DND-41 (cell line): Measurements from ENCODE around the gene MGAT5B.

ENCODE experiments used
- ATAC-seq: fragments of 200-7000 bp; cut with Tn5 transposase; 3 replicates; pipeline ENCODE4 v1.9.1; 2021; ENCODE audit warnings: low read depth; ENCODE audit not compliant: insufficient read depth
- DNase-seq: peaks from one replicate; pipeline ENCODE4 v3.0.0-alpha.2; 2020
- H2AFZ ChIP-seq: 2 replicates; pipeline ENCODE4 v1.6.0; 2012; ENCODE audit warnings: low read depth, low read length
- H3K27ac ChIP-seq: 2 replicates; pipeline ENCODE4 v1.5.1; 2012; ENCODE audit warnings: low read length, inconsistent platforms
- H3K27me3 ChIP-seq: fragments of 200-600 bp; sonication (generic); 2 replicates; pipeline ENCODE4 v1.6.0; 2012; ENCODE audit warnings: low read length, mild to moderate bottlenecking, inconsistent platforms; ENCODE audit not compliant: insufficient read depth, poor library complexity
- H3K36me3 ChIP-seq: 2 replicates; pipeline ENCODE4 v1.5.1; 2012; ENCODE audit warnings: low read length, inconsistent platforms; ENCODE audit not compliant: insufficient read depth
- H3K4me1 ChIP-seq: 2 replicates; pipeline ENCODE4 v1.5.1; 2012; ENCODE audit warnings: mild to moderate bottlenecking, low read length; ENCODE audit not compliant: insufficient read depth
- H3K4me2 ChIP-seq: 2 replicates; pipeline ENCODE4 v1.6.0; 2012; ENCODE audit warnings: mild to moderate bottlenecking, moderate library complexity, low read length, inconsistent platforms; ENCODE audit not compliant: insufficient read depth
- H3K4me3 ChIP-seq, 2 experiments: fragments of 200-600 bp in 1 of 2; shearing (Covaris generic) in 1 of 2; 2 replicates each; pipeline ENCODE4 v1.5.1; 2012 to 2016; ENCODE audit warnings: inconsistent platforms in 2 of 2, low read length in 2 of 2, mild to moderate bottlenecking in 2 of 2, low read depth in 1 of 2, moderate library complexity in 1 of 2
- H3K79me2 ChIP-seq: 2 replicates; pipeline ENCODE4 v1.6.0; 2012; ENCODE audit warnings: low read length, inconsistent platforms; ENCODE audit not compliant: insufficient read depth
- H3K9ac ChIP-seq: 2 replicates; pipeline ENCODE4 v1.6.0; 2012; ENCODE audit warnings: low read depth, mild to moderate bottlenecking, inconsistent platforms, low read length, moderate library complexity
- H3K9me3 ChIP-seq: 2 replicates; pipeline ENCODE4 v1.5.1; 2012; ENCODE audit warnings: low read length, moderate library complexity, mild to moderate bottlenecking, inconsistent platforms; ENCODE audit not compliant: insufficient read depth, severe bottlenecking
- H4K20me1 ChIP-seq: 2 replicates; pipeline ENCODE4 v1.6.0; 2012; ENCODE audit warnings: low read length; ENCODE audit not compliant: insufficient read depth
- EZH2 ChIP-seq: IDR thresholded peaks from 3 replicates; pipeline ENCODE4 v1.6.1; 2012; ENCODE audit warnings: borderline replicate concordance, low read depth, mild to moderate bottlenecking, moderate library complexity, low read length, inconsistent platforms; ENCODE audit not compliant: severe bottlenecking
- TF ChIP-seq, protein P1 (sequence below): IDR thresholded peaks from 2 replicates; pipeline ENCODE4 v1.5.1; 2012; ENCODE audit warnings: borderline replicate concordance, low read length, moderate library complexity, mild to moderate bottlenecking; ENCODE audit not compliant: poor library complexity, severe bottlenecking; ENCODE audit errors: extremely low read depth

Gene MGAT5B

DNA sequence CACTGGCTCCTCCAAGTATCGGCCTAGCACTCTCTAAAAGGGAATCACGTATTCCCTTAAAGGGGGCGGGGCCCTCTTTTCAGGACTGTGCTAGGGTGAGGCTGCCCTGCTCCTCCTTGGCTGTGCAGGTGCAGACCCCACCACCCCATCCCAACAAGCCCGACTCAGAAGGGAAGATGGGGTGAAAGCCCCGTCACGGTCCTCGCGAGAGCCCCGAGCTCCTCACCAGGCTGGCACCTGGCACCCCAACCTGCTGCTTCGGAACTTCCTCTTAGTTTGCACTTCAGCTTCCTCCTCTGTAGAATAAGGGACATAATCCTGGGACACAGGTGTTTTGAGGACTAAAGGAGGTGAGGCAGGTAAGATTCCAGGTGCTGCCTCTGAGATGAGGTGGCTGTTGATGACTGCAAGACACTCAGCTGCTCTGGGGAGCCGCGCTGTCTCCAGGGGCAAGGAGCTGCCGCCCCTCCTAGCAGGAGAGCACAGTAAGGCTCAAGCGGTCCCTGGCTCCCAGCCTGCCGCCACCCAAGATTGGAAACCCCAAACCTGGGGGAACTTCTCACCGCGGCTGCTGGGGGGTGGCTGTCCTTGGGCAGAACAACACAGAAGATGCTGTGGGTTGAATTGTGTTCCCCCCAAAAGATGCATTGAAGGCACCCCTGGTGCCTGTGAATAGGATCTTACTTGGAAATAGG is 88.8 kb downstream of the MGAT5B start:
- H3K9ac ChIP-seq, result no peak overlapping the region
- no peak overlapping the region for H3K4me3 ChIP-seq
- no peaks in the 10 kb centered on the region for H3K4me1 ChIP-seq
- ATAC-seq (no peak), DNase-seq (no peak)
- H3K79me2 ChIP-seq, result no peaks in the 10 kb centered on the region
- no peak overlapping the region for H2AFZ ChIP-seq
- TF ChIP-seq, protein P1, sequence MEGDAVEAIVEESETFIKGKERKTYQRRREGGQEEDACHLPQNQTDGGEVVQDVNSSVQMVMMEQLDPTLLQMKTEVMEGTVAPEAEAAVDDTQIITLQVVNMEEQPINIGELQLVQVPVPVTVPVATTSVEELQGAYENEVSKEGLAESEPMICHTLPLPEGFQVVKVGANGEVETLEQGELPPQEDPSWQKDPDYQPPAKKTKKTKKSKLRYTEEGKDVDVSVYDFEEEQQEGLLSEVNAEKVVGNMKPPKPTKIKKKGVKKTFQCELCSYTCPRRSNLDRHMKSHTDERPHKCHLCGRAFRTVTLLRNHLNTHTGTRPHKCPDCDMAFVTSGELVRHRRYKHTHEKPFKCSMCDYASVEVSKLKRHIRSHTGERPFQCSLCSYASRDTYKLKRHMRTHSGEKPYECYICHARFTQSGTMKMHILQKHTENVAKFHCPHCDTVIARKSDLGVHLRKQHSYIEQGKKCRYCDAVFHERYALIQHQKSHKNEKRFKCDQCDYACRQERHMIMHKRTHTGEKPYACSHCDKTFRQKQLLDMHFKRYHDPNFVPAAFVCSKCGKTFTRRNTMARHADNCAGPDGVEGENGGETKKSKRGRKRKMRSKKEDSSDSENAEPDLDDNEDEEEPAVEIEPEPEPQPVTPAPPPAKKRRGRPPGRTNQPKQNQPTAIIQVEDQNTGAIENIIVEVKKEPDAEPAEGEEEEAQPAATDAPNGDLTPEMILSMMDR, result no peak
- no peak for TF ChIP-seq EZH2
- H3K9me3 ChIP-seq, result no peaks in the 10 kb centered on the region
- no peak overlapping the region for H3K27ac ChIP-seq
- H3K4me2 ChIP-seq, result no peak overlapping the region
- no peaks in the 10 kb centered on the region for H3K36me3 ChIP-seq
- H3K27me3 ChIP-seq, result no peaks in the 10 kb centered on the region
- H4K20me1 ChIP-seq, result no peaks in the 10 kb centered on the region

DNA sequence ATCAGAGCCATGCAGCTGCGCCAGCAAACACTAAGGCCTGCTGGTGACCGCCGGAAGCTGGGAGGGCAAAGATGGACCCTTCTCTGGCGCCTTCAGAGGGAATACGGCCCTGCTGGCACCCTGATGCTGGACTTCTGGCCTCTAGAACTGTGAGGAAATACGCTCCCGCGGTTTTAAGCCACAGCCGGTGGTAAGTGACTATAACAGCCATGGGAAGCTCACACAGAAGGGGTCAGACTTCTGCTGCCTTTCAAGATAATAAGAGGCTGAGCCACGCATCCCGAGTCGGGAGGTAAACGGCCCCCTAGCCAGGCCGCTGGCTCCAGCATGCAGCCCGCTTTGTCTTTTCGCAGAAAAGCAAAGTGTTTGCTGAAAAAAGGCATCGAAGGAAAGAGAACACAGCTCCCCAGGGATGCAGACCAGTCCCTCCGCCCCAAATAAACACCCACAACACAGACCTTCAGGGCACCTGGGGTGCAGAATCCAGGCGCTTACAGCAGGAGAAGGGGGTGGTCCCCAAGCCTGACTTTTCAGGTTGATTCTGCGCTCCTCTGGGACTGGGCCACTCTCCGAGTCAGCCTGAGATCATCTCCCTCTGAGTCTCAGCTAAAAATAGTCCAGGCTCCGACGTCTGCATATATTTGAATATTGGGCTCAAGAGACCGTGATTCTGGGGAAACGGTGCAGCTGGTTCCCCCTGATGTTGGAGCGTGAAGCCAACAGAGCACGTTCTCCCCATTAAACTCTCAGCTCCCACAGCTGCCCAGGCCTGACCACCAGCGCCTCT is 89.7 kb downstream of the MGAT5B start:
- ATAC-seq, result no peak
- Histone ChIP-seq H3K27me3 (no peaks in the 10 kb centered on the region), H3K9me3 (no peaks in the 10 kb centered on the region), H3K4me2 (no peak overlapping the region), H3K27ac (no peak overlapping the region), H3K36me3 (no peaks in the 10 kb centered on the region), H2AFZ (no peak overlapping the region), H3K4me3 (no peak overlapping the region), H3K4me1 (no peaks in the 10 kb centered on the region), H3K79me2 (no peaks in the 10 kb centered on the region), H3K9ac (no peak overlapping the region), H4K20me1 (no peaks in the 10 kb centered on the region)
- no peak for DNase-seq
- no peak for TF ChIP-seq EZH2
- TF ChIP-seq, protein P1, result no peak

DNA sequence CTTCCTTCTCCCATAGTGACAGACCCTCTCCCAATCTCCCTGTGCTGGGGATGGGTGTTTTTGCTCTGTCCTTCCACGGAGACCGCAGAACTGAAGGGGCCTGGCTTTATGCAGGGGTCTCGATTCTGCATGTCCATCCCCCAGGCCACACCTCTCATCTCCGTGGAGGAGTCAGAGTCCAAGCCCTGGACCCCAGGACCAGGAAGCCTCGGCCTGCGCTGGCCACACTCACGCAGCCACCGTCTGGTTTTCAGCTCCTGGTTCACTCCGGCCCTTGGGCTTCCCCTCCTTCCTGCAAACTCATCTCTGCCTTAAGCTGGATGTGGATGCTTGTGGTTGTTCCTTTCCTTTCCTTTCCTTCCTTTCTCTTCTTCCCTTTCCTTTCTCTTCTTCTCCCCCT is 90.8 kb downstream of the MGAT5B start:
- H3K79me2 ChIP-seq, result no peaks in the 10 kb centered on the region
- no peak for ATAC-seq
- no peaks in the 10 kb centered on the region for H3K9me3 ChIP-seq
- no peak for DNase-seq
- H3K27me3 ChIP-seq, result no peaks in the 10 kb centered on the region
- H3K36me3 ChIP-seq, result no peaks in the 10 kb centered on the region
- no peak overlapping the region for H3K4me2 ChIP-seq
- no peak overlapping the region for H3K27ac ChIP-seq
- no peak overlapping the region for H3K4me3 ChIP-seq
- no peaks in the 10 kb centered on the region for H3K4me1 ChIP-seq
- H3K9ac ChIP-seq, result no peak overlapping the region
- no peak for TF ChIP-seq EZH2
- TF ChIP-seq, protein P1, result no peak
- H2AFZ ChIP-seq, result no peak overlapping the region
- H4K20me1 ChIP-seq, result no peaks in the 10 kb centered on the region
